Measurements from ENCODE around the gene P3R3URF. TPM values are rescaled to one million over a fixed set of nuclear protein-coding genes. Genes with fewer than 3 reads are reported as not detected.
A peak's percentile ranks its signal among the peaks of the same experiment; 100 is the strongest.
"Not testable (repeated sequence)": the region's sequence is repeated elsewhere in the genome, so short reads cannot be mapped to it uniquely, and the experiment has no call there.

The P3R3URF gene
- polyA plus RNA-seq, result not detected
- long read RNA-seq, donor 1, result 0 reads
- long read RNA-seq, donor 2, result 0 reads
- long read RNA-seq, donor 3, result 0 reads
- long read RNA-seq, donor 4, result 0 reads
- long read RNA-seq, donor 5, result 0 reads
- long read RNA-seq, donor 6, result 0 reads
- long read RNA-seq, donor 7, result 0 reads
- long read RNA-seq, donor 8, result 0 reads
- long read RNA-seq, donor 9, result 0 reads
- long read RNA-seq, donor 10, result 0 reads
- long read RNA-seq, donor 11, result 0 reads

DNA sequence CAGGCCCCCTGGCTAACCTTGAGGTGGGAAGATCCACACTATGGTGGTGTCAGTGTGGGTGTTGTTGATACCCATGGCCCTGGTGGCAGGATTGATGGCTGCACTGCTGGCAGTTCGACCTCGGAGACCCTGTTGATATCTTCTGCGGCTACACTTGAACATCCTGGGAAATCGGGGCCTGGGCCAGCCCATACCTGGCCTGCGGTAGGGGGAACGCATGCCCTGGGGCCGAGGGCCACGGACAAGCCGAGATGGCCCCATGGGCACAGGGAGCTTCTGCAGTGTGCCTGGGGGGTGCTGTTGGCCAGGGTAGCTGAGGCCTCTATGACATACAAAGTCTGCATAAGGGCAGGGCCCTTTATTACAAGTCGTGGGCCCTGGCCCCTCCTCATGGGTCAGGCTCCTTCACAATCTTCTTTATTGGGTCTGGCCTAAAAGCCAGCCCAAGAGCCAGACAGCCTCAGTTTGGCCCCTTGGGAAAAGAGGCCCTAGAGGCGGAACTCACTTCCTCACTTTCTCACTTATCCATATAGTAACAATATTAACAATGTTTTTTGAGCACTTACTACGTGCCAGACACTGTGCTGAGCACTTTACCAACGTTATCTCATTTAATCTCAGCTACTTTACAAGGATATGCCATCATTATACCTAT, at the start of gene P3R3URF:
TSS of gene P3R3URF (minus strand) at position 278 of the 655 bp plus-strand sequence. CDS start at position 261, 17 bp downstream.
- Histone ChIP-seq H3K4me1 (ENCODE audit: control insufficient read depth, insufficient read depth, low read length) (peaks cover 29% of the 10 kb centered on the region), H3K4me3 (ENCODE audit: low read length) (no peak within 1 kb of the TSS), H3K9me3 (ENCODE audit: control insufficient read depth, low read depth, low read length) (no peaks in the 10 kb centered on the region), H3K27me3 (ENCODE audit: control insufficient read depth, insufficient read depth, low read length) (no peaks in the 10 kb centered on the region), H3K36me3 (ENCODE audit: control insufficient read depth, insufficient read depth, low read length) (no peaks in the 10 kb centered on the region), H3K27ac (ENCODE audit: low read length) (no peak within 1 kb of the TSS)
- DNase-seq, result no peak
- 80% methylated on average over 2 of the region's 13 CpGs for WGBS (ENCODE audit: insufficient coverage, low lambda C conversion rate)

DNA sequence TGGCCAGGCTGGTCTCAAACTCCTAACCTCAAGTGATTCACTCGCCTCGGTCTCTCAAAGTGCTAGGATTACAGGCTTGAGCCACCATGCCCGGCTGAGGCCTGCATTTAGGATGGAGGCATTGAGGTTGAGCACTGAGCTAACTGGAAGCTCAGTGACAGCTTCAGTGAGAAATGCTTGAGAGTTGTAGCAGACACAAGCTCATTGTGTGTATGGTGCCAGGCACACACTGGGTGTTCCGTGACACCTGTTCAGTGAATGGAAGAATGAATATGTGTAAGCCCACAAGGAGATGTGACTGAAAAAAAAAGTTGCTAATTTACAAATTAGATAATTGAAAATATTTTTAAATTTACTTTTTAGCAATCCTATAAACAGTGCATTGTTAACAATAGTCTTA, 48.7 kb upstream of the P3R3URF start:
- Histone ChIP-seq H3K4me1 (ENCODE audit: control insufficient read depth, insufficient read depth, low read length) (peaks cover 9% of the 10 kb centered on the region), H3K36me3 (ENCODE audit: control insufficient read depth, insufficient read depth, low read length) (no peaks in the 10 kb centered on the region), H3K27ac (ENCODE audit: low read length) (no peak overlapping the region), H3K9me3 (ENCODE audit: control insufficient read depth, low read depth, low read length) (no peaks in the 10 kb centered on the region), H3K4me3 (ENCODE audit: low read length) (no peak overlapping the region), H3K27me3 (ENCODE audit: control insufficient read depth, insufficient read depth, low read length) (no peaks in the 10 kb centered on the region)
- 100% methylated on average over 1 of the region's 4 CpGs for WGBS (ENCODE audit: insufficient coverage, low lambda C conversion rate)
- no peak for DNase-seq

DNA sequence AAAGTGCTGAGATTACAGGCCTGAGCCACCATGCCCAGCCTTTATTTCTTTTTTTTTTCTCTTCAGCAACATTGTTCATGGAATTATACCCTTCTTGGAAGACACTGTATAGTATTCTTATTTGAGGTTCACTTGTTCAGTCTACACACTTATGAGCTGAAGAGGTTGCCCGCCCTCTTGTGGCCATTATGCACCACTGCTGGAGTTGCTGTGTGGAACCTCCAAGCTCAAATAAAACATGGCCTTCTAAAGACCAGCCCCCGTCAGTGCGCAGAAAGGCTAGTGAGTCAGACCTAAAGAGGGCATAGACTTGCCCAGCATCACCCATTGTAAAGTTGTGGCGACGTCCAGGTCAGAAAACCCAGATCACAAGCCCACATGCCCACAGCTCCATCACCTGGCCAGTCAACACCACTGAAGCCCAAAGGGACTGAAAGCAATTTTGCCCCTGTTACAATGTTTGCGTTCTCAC, 47.2 kb upstream of the P3R3URF start:
- Histone ChIP-seq H3K36me3 (ENCODE audit: control insufficient read depth, insufficient read depth, low read length) (no peaks in the 10 kb centered on the region), H3K9me3 (ENCODE audit: control insufficient read depth, low read depth, low read length) (no peaks in the 10 kb centered on the region), H3K27me3 (ENCODE audit: control insufficient read depth, insufficient read depth, low read length) (no peaks in the 10 kb centered on the region), H3K27ac (ENCODE audit: low read length) (no peak overlapping the region), H3K4me1 (ENCODE audit: control insufficient read depth, insufficient read depth, low read length) (peaks cover 9% of the 10 kb centered on the region), H3K4me3 (ENCODE audit: low read length) (no peak overlapping the region)
- no CpG with 5 or more reads among the region's 6 CpGs for WGBS (ENCODE audit: insufficient coverage, low lambda C conversion rate)
- DNase-seq, result peak; percentile 56 to 70

DNA sequence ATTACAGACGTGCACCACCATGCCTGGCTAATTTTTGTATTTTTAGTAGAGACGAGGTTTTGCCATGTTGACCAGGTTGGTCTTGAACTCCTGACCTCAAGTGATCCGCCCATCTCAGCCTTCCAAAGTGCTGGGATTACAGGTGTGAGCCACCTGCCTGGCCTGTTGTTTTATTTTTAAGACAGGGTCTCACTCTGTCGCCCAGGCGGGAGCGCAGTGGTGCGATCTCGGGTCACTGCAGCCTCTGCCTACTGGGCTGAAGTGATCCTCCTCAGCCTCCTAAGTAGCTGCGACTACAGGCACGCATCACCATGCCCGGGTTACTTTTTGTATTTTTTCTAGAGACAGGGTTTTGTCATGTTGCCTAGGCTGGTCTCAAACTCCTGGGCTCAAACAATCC, 46.8 kb upstream of the P3R3URF start:
- not testable (repeated sequence) for H3K27ac ChIP-seq (ENCODE audit: low read length); DNase-seq; H3K27me3 ChIP-seq (ENCODE audit: control insufficient read depth, insufficient read depth, low read length); H3K9me3 ChIP-seq (ENCODE audit: control insufficient read depth, low read depth, low read length); H3K4me1 ChIP-seq (ENCODE audit: control insufficient read depth, insufficient read depth, low read length); H3K4me3 ChIP-seq (ENCODE audit: low read length); H3K36me3 ChIP-seq (ENCODE audit: control insufficient read depth, insufficient read depth, low read length)
- WGBS (ENCODE audit: insufficient coverage, low lambda C conversion rate), result no CpG with 5 or more reads among the region's 11 CpGs

DNA sequence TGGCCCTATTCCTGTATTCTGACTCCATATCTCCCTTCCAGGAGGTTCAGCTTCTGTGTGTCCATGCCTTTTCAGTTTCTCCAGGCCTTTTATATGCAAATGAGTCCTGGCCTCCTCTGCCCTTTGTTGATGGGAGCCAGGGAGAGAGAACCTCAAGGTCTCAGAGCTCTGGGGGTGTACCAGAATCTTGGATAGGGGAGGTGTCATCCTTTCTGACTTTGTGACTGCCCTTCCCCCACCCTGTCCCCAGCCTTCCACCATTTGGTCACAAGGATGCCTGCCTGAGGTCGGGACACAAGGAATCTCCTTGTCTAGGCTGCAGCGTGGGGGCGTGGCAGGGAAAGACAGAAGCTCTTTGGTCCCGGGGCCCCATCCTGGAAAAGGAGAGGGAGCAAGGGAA, 45.5 kb upstream of the P3R3URF start:
- Histone ChIP-seq H3K9me3 (ENCODE audit: control insufficient read depth, low read depth, low read length) (no peaks in the 10 kb centered on the region), H3K27me3 (ENCODE audit: control insufficient read depth, insufficient read depth, low read length) (no peaks in the 10 kb centered on the region), H3K27ac (ENCODE audit: low read length) (no peak overlapping the region), H3K36me3 (ENCODE audit: control insufficient read depth, insufficient read depth, low read length) (no peaks in the 10 kb centered on the region), H3K4me1 (ENCODE audit: control insufficient read depth, insufficient read depth, low read length) (peaks cover 9% of the 10 kb centered on the region), H3K4me3 (ENCODE audit: low read length) (no peak overlapping the region)
- 14% methylated on average over 1 of the region's 4 CpGs for WGBS (ENCODE audit: insufficient coverage, low lambda C conversion rate)
- DNase-seq, result peak; percentile 56 to 79

DNA sequence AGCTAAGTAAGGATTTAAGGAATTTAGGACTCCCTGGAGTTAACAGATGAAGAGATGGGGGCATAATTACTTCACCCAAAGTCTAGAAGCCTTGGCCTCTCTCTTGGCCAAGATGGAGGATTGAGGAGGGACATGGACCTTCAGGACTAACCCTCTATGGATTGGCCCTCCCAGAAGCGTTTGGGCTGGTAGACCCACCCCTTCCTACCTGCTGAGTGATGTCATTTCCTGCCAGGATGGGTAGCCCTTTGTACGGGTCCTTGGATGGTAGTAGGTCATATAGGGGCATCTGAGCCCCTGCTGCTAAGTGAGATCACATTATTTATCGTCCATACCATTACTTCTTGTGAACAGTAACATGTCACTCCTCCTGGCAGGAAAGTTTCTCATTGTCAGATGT, 44.5 kb upstream of the P3R3URF start:
- H3K4me1 ChIP-seq (ENCODE audit: control insufficient read depth, insufficient read depth, low read length), result peaks cover 9% of the 10 kb centered on the region
- H3K9me3 ChIP-seq (ENCODE audit: control insufficient read depth, low read depth, low read length), result no peaks in the 10 kb centered on the region
- no peaks in the 10 kb centered on the region for H3K36me3 ChIP-seq (ENCODE audit: control insufficient read depth, insufficient read depth, low read length)
- WGBS (ENCODE audit: insufficient coverage, low lambda C conversion rate), result no CpG with 5 or more reads among the region's 3 CpGs
- DNase-seq, result no peak
- no peak overlapping the region for H3K27ac ChIP-seq (ENCODE audit: low read length)
- H3K27me3 ChIP-seq (ENCODE audit: control insufficient read depth, insufficient read depth, low read length), result no peaks in the 10 kb centered on the region
- no peak overlapping the region for H3K4me3 ChIP-seq (ENCODE audit: low read length)

DNA sequence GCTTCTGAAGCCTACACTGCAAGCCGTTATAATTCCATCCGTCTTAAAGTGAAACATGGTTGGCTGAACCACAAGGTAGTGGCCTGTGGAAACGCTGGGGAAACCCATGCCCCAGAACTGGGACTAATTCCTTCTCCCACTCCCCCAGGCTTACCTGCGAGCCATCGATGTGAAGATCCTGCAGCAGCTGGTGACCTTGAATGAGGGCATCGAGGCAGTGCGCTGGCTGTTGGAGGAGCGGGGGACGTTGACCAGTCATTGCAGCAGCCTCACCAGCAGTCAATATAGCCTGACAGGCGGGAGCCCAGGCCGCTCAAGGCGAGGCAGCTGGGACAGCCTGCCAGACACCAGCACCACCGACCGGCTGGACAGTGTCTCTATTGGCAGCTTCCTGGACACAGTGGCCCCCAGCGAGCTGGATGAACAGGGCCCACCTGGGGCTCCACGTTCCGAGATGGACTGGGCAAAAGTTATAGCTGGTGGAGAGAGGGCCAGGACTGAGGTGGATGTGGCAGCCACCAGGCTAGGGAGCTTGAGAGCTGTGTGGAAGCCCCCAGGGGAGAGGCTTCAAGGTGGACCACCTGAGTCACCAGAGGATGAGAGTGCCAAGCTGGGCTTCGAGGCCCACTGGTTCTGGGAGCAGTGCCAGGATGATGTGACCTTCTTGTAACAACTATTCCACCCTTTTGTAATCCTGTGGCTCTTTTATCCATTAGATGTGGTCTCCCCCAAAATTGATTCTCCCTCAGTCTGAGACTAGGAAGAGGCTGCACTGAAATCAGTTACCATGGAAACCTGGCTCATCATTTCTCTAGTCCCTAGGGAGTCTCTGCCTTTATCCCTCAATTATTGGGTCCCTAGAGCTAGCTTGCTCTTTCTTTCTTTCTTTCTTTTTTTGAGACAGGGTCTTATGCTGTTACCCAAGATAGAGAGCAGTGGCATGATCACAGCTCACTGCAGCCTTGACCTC, 43.5 kb upstream of the P3R3URF start:
- Histone ChIP-seq H3K4me3 (ENCODE audit: low read length) (no peak overlapping the region), H3K36me3 (ENCODE audit: control insufficient read depth, insufficient read depth, low read length) (no peaks in the 10 kb centered on the region), H3K27me3 (ENCODE audit: control insufficient read depth, insufficient read depth, low read length) (no peaks in the 10 kb centered on the region), H3K4me1 (ENCODE audit: control insufficient read depth, insufficient read depth, low read length) (peaks cover 9% of the 10 kb centered on the region), H3K9me3 (ENCODE audit: control insufficient read depth, low read depth, low read length) (no peaks in the 10 kb centered on the region), H3K27ac (ENCODE audit: low read length) (no peak overlapping the region)
- DNase-seq, result no peak
- no CpG with 5 or more reads among the region's 18 CpGs for WGBS (ENCODE audit: insufficient coverage, low lambda C conversion rate)

DNA sequence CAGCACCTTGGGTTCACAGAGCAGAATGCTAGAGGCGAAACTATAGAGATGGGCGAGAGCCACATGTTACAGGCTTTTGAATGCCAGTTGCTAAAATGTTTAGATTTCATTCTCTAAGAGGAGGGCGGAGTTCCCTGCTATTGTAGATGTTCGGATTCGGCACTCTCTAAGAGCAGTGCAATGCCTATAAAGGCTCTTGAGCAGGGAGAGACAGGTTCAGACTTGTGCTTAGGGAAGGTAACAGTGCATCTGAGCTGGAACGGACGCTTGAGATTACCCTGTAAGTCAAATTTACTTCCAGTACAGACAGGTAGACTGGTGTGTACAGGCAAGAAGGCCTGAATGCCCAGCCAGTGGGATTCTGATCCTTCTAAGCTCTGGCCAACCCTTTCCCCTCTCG, 42.2 kb upstream of the P3R3URF start:
- Histone ChIP-seq H3K4me3 (ENCODE audit: low read length) (no peak overlapping the region), H3K36me3 (ENCODE audit: control insufficient read depth, insufficient read depth, low read length) (no peaks in the 10 kb centered on the region), H3K27me3 (ENCODE audit: control insufficient read depth, insufficient read depth, low read length) (no peaks in the 10 kb centered on the region), H3K27ac (ENCODE audit: low read length) (no peak overlapping the region), H3K4me1 (ENCODE audit: control insufficient read depth, insufficient read depth, low read length) (peaks cover 8% of the 10 kb centered on the region), H3K9me3 (ENCODE audit: control insufficient read depth, low read depth, low read length) (no peaks in the 10 kb centered on the region)
- 90% methylated on average over 2 of the region's 8 CpGs for WGBS (ENCODE audit: insufficient coverage, low lambda C conversion rate)
- no peak for DNase-seq

DNA sequence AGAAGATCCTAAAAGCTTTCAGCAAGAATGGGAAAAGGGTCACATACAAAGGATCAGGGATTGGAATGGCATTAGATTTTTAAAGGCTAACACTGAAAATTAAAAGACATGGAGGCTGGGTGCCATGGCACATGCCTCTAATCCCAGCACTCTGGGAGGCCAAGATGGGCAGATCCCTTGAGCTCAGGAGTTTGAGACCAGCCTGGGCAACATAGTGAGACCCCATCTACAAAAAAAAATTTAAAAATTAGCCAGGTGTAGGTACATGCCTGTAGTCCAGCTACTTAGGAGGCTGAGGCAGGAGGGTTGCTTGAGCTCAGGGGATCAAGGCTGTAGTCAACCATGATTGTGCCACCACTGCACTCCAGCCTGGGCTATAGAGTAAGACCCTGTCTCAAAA, 39.2 kb upstream of the P3R3URF start:
- no peak overlapping the region for H3K4me3 ChIP-seq (ENCODE audit: low read length)
- H3K27ac ChIP-seq (ENCODE audit: low read length), result no peak overlapping the region
- no peaks in the 10 kb centered on the region for H3K9me3 ChIP-seq (ENCODE audit: control insufficient read depth, low read depth, low read length)
- DNase-seq, result no peak
- H3K27me3 ChIP-seq (ENCODE audit: control insufficient read depth, insufficient read depth, low read length), result no peaks in the 10 kb centered on the region
- no peaks in the 10 kb centered on the region for H3K4me1 ChIP-seq (ENCODE audit: control insufficient read depth, insufficient read depth, low read length)
- no peaks in the 10 kb centered on the region for H3K36me3 ChIP-seq (ENCODE audit: control insufficient read depth, insufficient read depth, low read length)

DNA sequence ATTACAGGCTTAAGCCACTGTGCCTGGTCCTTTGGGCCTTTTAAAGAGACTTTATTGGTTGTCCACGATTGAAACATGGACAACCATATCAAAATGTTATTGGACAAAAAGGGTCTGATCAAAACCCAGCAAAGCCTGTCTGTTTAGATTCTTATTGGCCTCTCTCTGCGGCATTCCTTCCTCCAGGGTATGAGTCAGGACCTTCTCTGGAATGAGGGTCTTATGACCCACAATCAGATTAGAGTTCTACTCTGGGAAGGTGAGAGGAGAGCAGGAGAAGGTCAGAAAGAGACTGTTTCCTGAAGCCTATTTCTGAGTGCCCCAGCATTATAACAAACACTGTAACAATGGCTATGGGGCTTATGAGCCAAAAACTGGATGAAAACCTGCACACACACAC, 34.8 kb upstream of the P3R3URF start:
- Histone ChIP-seq H3K9me3 (ENCODE audit: control insufficient read depth, low read depth, low read length) (no peaks in the 10 kb centered on the region), H3K27me3 (ENCODE audit: control insufficient read depth, insufficient read depth, low read length) (no peaks in the 10 kb centered on the region), H3K4me1 (ENCODE audit: control insufficient read depth, insufficient read depth, low read length) (no peaks in the 10 kb centered on the region), H3K4me3 (ENCODE audit: low read length) (no peak overlapping the region), H3K27ac (ENCODE audit: low read length) (no peak overlapping the region), H3K36me3 (ENCODE audit: control insufficient read depth, insufficient read depth, low read length) (no peaks in the 10 kb centered on the region)
- WGBS (ENCODE audit: insufficient coverage, low lambda C conversion rate), result 83% methylated on average over 1 of the region's 2 CpGs
- no peak for DNase-seq

All from large intestine (tissue), 12 donors.